WTC11 (cell line): ENCODE results near the gene EXOSC6. TPM values are rescaled to one million over a fixed set of nuclear protein-coding genes. Genes with fewer than 3 reads are reported as not detected.

Experiments used
- ATAC-seq: fragments of 200-7000 bp; cut with Tn5 transposase; 2 replicates; pipeline ENCODE4 v1.10.0; 2021; ENCODE audit warnings: mild to moderate bottlenecking, moderate library complexity
- CTCF ChIA-PET: fragments of 300-600 bp; sonication (Branson Sonifier 250); formaldehyde crosslinking; loops from one replicate; lab custom pipeline; 2021; ENCODE audit warnings: antibody characterized with exemption; lab: Charles Lee
- POLR2A ChIA-PET: fragments of 350-600 bp; sonication (Branson Sonifier 250); formaldehyde crosslinking; loops from one replicate; lab custom pipeline; 2021; ENCODE audit warnings: antibody characterized with exemption; lab: Charles Lee
- DNase-seq: peaks from one replicate; pipeline ENCODE4 v3.0.0; 2021; ENCODE audit warnings: low spot score
- H3K27ac Mint-ChIP-seq: 2 replicates; pipeline ENCODE4 v1.8.0; 2021; ENCODE audit warnings: mixed read lengths
- H3K27me3 Mint-ChIP-seq: 2 replicates; pipeline ENCODE4 v1.8.0; 2021; ENCODE audit warnings: low read depth, mild to moderate bottlenecking, moderate library complexity, mixed read lengths
- H3K36me3 Mint-ChIP-seq: 2 replicates; pipeline ENCODE4 v1.8.0; 2021; ENCODE audit warnings: mixed read lengths
- H3K4me1 Mint-ChIP-seq: 2 replicates; pipeline ENCODE4 v1.8.0; 2022; ENCODE audit warnings: mixed read lengths
- H3K4me3 Mint-ChIP-seq: 2 replicates; pipeline ENCODE4 v1.8.0; 2021; ENCODE audit warnings: mild to moderate bottlenecking, moderate library complexity, mixed read lengths
- H3K9me3 Mint-ChIP-seq: 2 replicates; pipeline ENCODE4 v1.8.0; 2021; ENCODE audit warnings: mixed read lengths
- CREB1 ChIP-seq: sonication (generic); formaldehyde crosslinking; IDR thresholded peaks from 2 replicates; pipeline ENCODE4 v1.8.0; 2023; ENCODE audit warnings: mild to moderate bottlenecking, missing genetic modification reagents
- ETV6 ChIP-seq: sonication (generic); formaldehyde crosslinking; IDR thresholded peaks from 2 replicates; pipeline ENCODE4 v1.8.1; 2022; ENCODE audit warnings: mild to moderate bottlenecking, missing genetic modification reagents
- FOXK1 ChIP-seq: sonication (generic); formaldehyde crosslinking; IDR thresholded peaks from 2 replicates; pipeline ENCODE4 v1.8.0; 2022; ENCODE audit warnings: mild to moderate bottlenecking, moderate library complexity, missing genetic modification reagents
- JUN ChIP-seq: sonication (generic); formaldehyde crosslinking; IDR thresholded peaks from 2 replicates; pipeline ENCODE4 v1.8.0; 2023; ENCODE audit warnings: mild to moderate bottlenecking, missing genetic modification reagents
- KAT7 ChIP-seq: sonication (generic); formaldehyde crosslinking; IDR thresholded peaks from 2 replicates; pipeline ENCODE4 v1.8.1; 2023; ENCODE audit warnings: missing genetic modification reagents, mild to moderate bottlenecking, borderline replicate concordance
- MXD4 ChIP-seq: fragments of 250-450 bp; sonication (Bioruptor Pico); IDR thresholded peaks from 2 replicates; pipeline ENCODE4 v1.8.0; 2021; ENCODE audit warnings: mild to moderate bottlenecking, moderate library complexity, borderline replicate concordance
- NFATC4 ChIP-seq: fragments of 250-450 bp; sonication (Bioruptor Pico); IDR thresholded peaks from 2 replicates; pipeline ENCODE4 v1.9.0; 2021; ENCODE audit warnings: mild to moderate bottlenecking
- NFE2L1 ChIP-seq: sonication (generic); formaldehyde crosslinking; IDR thresholded peaks from 2 replicates; pipeline ENCODE4 v1.8.1; 2023; ENCODE audit warnings: missing genetic modification reagents
- NR1H2 ChIP-seq: sonication (generic); formaldehyde crosslinking; IDR thresholded peaks from 2 replicates; pipeline ENCODE4 v1.9.0; 2021; ENCODE audit warnings: mild to moderate bottlenecking, moderate library complexity, missing genetic modification reagents
- PRRX2 ChIP-seq: fragments of 250-450 bp; sonication (Bioruptor Pico); IDR thresholded peaks from 2 replicates; pipeline ENCODE4 v1.8.0; 2021; ENCODE audit warnings: mild to moderate bottlenecking
- RELA ChIP-seq: sonication (generic); formaldehyde crosslinking; IDR thresholded peaks from 2 replicates; pipeline ENCODE4 v1.8.1; 2022; ENCODE audit warnings: missing genetic modification reagents, mild to moderate bottlenecking, borderline replicate concordance
- TCF7 ChIP-seq: sonication (generic); formaldehyde crosslinking; IDR thresholded peaks from 2 replicates; pipeline ENCODE4 v1.8.0; 2022; ENCODE audit warnings: mild to moderate bottlenecking, low read depth, missing genetic modification reagents, moderate library complexity
- ZBTB21 ChIP-seq: sonication (generic); formaldehyde crosslinking; IDR thresholded peaks from 2 replicates; pipeline ENCODE4 v1.8.1; 2023; ENCODE audit warnings: mild to moderate bottlenecking, missing genetic modification reagents, borderline replicate concordance
- ZNF396 ChIP-seq: fragments of 250-450 bp; sonication (Bioruptor Pico); IDR thresholded peaks from 2 replicates; pipeline ENCODE4 v1.8.0; 2021; ENCODE audit warnings: mild to moderate bottlenecking, moderate library complexity, borderline replicate concordance
- ZNF671 ChIP-seq: fragments of 250-450 bp; sonication (Bioruptor Pico); IDR thresholded peaks from 2 replicates; pipeline ENCODE4 v1.8.0; 2021; ENCODE audit warnings: mild to moderate bottlenecking
- total RNA-seq: library from RNA; stranded (reverse); gene quantifications from 3 replicates; pipeline ENCODE4 v1.2.3, GENCODE V29; 2021
- TF ChIP-seq, protein P1 (sequence below): sonication (generic); formaldehyde crosslinking; IDR thresholded peaks from 2 replicates; pipeline ENCODE4 v1.8.0; 2022; ENCODE audit warnings: mild to moderate bottlenecking, missing genetic modification reagents
- TF ChIP-seq, protein P2 (sequence below): sonication (generic); formaldehyde crosslinking; IDR thresholded peaks from 2 replicates; pipeline ENCODE4 v1.8.1; 2023; ENCODE audit warnings: mild to moderate bottlenecking, moderate library complexity, missing genetic modification reagents
- TF ChIP-seq, protein P3 (sequence below): sonication (generic); formaldehyde crosslinking; IDR thresholded peaks from 2 replicates; pipeline ENCODE4 v1.8.1; 2023; ENCODE audit warnings: mild to moderate bottlenecking, missing genetic modification reagents, moderate library complexity
- TF ChIP-seq, protein P4 (sequence below): sonication (generic); formaldehyde crosslinking; IDR thresholded peaks from 2 replicates; pipeline ENCODE4 v1.8.0; 2022; ENCODE audit warnings: mild to moderate bottlenecking, missing genetic modification reagents
- TF ChIP-seq, protein P5 (sequence below): fragments of 250-450 bp; sonication (Bioruptor Pico); IDR thresholded peaks from 2 replicates; pipeline ENCODE4 v1.9.0; 2021; ENCODE audit warnings: mild to moderate bottlenecking, borderline replicate concordance
- TF ChIP-seq, protein P6 (sequence below): sonication (generic); formaldehyde crosslinking; IDR thresholded peaks from 2 replicates; pipeline ENCODE4 v1.8.1; 2022; ENCODE audit warnings: low read depth, missing genetic modification reagents, borderline replicate concordance
- TF ChIP-seq, protein P7 (sequence below): fragments of 250-450 bp; sonication (Bioruptor Pico); IDR thresholded peaks from 2 replicates; pipeline ENCODE4 v1.9.0; 2021; ENCODE audit warnings: mild to moderate bottlenecking

Gene EXOSC6
- total RNA-seq, 1 experiment from 2014 or later = 27.3 TPM

DNA sequence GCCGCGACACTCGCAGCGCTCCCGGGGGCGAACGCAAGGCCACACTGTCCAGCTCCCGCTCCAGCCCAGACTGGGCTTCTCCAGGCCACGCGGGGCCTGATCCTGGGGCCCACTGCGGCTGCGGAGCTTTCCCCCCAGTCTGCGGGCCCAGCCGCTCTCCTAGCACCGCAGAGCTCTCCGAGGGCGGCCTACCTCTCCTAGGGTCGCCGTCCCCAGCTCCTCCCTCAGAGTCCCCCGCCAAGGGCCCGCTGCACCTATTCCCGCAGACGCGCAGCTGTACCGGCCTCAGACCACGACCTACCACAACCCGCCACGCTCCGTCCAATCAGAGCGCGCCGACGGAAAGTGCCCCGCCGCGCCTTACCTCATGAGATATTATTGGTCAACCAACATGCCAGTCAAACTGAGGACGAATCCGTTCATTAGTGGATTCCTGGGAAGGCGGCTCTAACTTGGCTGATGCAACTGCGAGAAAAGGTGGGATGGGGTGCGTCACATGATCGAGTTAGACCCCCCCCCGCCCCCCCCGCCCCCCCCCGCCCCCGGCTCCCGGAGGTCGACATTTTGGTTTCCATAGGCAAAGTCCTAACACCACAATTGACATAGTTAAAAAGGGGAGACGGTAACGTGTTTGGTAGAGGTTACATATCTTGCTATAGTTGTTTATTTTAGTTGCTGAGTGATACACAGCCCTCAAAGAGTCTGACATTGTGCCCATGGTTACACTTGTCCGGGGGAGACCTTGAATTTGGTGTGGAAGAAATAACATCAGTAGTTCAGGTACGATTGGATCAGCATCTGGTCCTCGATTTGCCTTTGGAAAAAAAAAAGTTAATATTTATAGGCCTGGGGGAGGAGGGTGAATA lies 37.7 kb upstream of the EXOSC6 start, which contains the start of gene AARS1:
TSS of gene AARS1 (minus strand) at position 278 of the 866 bp plus-strand sequence. CDS start 6,743 bp downstream, outside the sequence.
- ATAC-seq (peak; percentile 99), DNase-seq (peak; percentile 96)
- peaks cover 4% of the 10 kb centered on the region for H3K9me3 Mint-ChIP-seq
- H3K4me3 Mint-ChIP-seq = peak within 1 kb of the TSS; percentile 94
- H3K27me3 Mint-ChIP-seq = no peaks in the 10 kb centered on the region
- H3K36me3 Mint-ChIP-seq = peaks cover 11% of the 10 kb centered on the region
- H3K27ac Mint-ChIP-seq = peak within 1 kb of the TSS; percentile 98
- POLR2A ChIA-PET = interaction anchor here (0.6 to 3.4 kb wide), 16 partner anchors 10 to 563 kb away, joined by 3 to 26 read pairs (median 4); partner anchors contain the start of genes DDX19B, EXOSC6, FCSK and NQO1
- H3K4me1 Mint-ChIP-seq = peaks cover 6% of the 10 kb centered on the region; the same call in 1 of the 2 replicates
- CTCF ChIA-PET = interaction anchor here (1.2 to 3.9 kb wide), 2 partner anchors 37 to 57 kb away, joined by 3 to 26 read pairs; partner anchors contain the start of genes DDX19A and EXOSC6
- TF ChIP-seq RELA (CRISPR knock-in tag) (0 out of 2 replicates have a peak, but pooled peaks have one; percentile 46), KAT7 (CRISPR knock-in tag) (0 out of 2 replicates have a peak, but pooled peaks have one; percentile 24), NFATC4 (peak; percentile 61; the same call in 1 of the 2 replicates), JUN (peak; percentile 51; the same call in 1 of the 2 replicates), NFE2L1 (CRISPR knock-in tag) (no peak), ETV6 (CRISPR knock-in tag) (peak; percentile 42; the same call in 1 of the 2 replicates), PRRX2 (no peak), ZBTB21 (CRISPR knock-in tag) (no peak), TCF7 (CRISPR knock-in tag) (no peak), ZNF396 (no peak), NR1H2 (CRISPR knock-in tag) (no peak), ZNF671 (CRISPR knock-in tag) (peak; percentile 37; the same call in 1 of the 2 replicates), MXD4 (CRISPR knock-in tag) (no peak), CREB1 (CRISPR knock-in tag) (no peak), FOXK1 (CRISPR knock-in tag) (no peak)
- TF ChIP-seq, protein P1, sequence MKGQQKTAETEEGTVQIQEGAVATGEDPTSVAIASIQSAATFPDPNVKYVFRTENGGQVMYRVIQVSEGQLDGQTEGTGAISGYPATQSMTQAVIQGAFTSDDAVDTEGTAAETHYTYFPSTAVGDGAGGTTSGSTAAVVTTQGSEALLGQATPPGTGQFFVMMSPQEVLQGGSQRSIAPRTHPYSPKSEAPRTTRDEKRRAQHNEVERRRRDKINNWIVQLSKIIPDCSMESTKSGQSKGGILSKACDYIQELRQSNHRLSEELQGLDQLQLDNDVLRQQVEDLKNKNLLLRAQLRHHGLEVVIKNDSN (CRISPR knock-in tag) = peak; percentile 68
- TF ChIP-seq, protein P2, sequence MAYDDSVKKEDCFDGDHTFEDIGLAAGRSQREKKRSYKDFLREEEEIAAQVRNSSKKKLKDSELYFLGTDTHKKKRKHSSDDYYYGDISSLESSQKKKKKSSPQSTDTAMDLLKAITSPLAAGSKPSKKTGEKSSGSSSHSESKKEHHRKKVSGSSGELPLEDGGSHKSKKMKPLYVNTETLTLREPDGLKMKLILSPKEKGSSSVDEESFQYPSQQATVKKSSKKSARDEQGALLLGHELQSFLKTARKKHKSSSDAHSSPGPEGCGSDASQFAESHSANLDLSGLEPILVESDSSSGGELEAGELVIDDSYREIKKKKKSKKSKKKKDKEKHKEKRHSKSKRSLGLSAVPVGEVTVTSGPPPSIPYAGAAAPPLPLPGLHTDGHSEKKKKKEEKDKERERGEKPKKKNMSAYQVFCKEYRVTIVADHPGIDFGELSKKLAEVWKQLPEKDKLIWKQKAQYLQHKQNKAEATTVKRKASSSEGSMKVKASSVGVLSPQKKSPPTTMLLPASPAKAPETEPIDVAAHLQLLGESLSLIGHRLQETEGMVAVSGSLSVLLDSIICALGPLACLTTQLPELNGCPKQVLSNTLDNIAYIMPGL = 0 out of 2 replicates have a peak, but pooled peaks have one; percentile 44
- TF ChIP-seq, protein P3, sequence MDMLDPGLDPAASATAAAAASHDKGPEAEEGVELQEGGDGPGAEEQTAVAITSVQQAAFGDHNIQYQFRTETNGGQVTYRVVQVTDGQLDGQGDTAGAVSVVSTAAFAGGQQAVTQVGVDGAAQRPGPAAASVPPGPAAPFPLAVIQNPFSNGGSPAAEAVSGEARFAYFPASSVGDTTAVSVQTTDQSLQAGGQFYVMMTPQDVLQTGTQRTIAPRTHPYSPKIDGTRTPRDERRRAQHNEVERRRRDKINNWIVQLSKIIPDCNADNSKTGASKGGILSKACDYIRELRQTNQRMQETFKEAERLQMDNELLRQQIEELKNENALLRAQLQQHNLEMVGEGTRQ (CRISPR knock-in tag) = peak; percentile 81
- TF ChIP-seq, protein P4, sequence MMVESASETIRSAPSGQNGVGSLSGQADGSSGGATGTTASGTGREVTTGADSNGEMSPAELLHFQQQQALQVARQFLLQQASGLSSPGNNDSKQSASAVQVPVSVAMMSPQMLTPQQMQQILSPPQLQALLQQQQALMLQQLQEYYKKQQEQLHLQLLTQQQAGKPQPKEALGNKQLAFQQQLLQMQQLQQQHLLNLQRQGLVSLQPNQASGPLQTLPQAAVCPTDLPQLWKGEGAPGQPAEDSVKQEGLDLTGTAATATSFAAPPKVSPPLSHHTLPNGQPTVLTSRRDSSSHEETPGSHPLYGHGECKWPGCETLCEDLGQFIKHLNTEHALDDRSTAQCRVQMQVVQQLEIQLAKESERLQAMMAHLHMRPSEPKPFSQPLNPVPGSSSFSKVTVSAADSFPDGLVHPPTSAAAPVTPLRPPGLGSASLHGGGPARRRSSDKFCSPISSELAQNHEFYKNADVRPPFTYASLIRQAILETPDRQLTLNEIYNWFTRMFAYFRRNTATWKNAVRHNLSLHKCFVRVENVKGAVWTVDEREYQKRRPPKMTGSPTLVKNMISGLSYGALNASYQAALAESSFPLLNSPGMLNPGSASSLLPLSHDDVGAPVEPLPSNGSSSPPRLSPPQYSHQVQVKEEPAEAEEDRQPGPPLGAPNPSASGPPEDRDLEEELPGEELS (CRISPR knock-in tag) = peak; percentile 57
- TF ChIP-seq, protein P5, sequence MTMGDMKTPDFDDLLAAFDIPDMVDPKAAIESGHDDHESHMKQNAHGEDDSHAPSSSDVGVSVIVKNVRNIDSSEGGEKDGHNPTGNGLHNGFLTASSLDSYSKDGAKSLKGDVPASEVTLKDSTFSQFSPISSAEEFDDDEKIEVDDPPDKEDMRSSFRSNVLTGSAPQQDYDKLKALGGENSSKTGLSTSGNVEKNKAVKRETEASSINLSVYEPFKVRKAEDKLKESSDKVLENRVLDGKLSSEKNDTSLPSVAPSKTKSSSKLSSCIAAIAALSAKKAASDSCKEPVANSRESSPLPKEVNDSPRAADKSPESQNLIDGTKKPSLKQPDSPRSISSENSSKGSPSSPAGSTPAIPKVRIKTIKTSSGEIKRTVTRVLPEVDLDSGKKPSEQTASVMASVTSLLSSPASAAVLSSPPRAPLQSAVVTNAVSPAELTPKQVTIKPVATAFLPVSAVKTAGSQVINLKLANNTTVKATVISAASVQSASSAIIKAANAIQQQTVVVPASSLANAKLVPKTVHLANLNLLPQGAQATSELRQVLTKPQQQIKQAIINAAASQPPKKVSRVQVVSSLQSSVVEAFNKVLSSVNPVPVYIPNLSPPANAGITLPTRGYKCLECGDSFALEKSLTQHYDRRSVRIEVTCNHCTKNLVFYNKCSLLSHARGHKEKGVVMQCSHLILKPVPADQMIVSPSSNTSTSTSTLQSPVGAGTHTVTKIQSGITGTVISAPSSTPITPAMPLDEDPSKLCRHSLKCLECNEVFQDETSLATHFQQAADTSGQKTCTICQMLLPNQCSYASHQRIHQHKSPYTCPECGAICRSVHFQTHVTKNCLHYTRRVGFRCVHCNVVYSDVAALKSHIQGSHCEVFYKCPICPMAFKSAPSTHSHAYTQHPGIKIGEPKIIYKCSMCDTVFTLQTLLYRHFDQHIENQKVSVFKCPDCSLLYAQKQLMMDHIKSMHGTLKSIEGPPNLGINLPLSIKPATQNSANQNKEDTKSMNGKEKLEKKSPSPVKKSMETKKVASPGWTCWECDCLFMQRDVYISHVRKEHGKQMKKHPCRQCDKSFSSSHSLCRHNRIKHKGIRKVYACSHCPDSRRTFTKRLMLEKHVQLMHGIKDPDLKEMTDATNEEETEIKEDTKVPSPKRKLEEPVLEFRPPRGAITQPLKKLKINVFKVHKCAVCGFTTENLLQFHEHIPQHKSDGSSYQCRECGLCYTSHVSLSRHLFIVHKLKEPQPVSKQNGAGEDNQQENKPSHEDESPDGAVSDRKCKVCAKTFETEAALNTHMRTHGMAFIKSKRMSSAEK = 0 out of 2 replicates have a peak, but pooled peaks have one; percentile 53
- TF ChIP-seq, protein P6, sequence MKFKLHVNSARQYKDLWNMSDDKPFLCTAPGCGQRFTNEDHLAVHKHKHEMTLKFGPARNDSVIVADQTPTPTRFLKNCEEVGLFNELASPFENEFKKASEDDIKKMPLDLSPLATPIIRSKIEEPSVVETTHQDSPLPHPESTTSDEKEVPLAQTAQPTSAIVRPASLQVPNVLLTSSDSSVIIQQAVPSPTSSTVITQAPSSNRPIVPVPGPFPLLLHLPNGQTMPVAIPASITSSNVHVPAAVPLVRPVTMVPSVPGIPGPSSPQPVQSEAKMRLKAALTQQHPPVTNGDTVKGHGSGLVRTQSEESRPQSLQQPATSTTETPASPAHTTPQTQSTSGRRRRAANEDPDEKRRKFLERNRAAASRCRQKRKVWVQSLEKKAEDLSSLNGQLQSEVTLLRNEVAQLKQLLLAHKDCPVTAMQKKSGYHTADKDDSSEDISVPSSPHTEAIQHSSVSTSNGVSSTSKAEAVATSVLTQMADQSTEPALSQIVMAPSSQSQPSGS (CRISPR knock-in tag) = no peak
- TF ChIP-seq, protein P7, sequence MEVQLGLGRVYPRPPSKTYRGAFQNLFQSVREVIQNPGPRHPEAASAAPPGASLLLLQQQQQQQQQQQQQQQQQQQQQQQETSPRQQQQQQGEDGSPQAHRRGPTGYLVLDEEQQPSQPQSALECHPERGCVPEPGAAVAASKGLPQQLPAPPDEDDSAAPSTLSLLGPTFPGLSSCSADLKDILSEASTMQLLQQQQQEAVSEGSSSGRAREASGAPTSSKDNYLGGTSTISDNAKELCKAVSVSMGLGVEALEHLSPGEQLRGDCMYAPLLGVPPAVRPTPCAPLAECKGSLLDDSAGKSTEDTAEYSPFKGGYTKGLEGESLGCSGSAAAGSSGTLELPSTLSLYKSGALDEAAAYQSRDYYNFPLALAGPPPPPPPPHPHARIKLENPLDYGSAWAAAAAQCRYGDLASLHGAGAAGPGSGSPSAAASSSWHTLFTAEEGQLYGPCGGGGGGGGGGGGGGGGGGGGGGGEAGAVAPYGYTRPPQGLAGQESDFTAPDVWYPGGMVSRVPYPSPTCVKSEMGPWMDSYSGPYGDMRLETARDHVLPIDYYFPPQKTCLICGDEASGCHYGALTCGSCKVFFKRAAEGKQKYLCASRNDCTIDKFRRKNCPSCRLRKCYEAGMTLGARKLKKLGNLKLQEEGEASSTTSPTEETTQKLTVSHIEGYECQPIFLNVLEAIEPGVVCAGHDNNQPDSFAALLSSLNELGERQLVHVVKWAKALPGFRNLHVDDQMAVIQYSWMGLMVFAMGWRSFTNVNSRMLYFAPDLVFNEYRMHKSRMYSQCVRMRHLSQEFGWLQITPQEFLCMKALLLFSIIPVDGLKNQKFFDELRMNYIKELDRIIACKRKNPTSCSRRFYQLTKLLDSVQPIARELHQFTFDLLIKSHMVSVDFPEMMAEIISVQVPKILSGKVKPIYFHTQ (CRISPR knock-in tag) = no peak
